Adrenal gland (tissue), 12 donors: ENCODE data around the gene ATF7IP. TPM values are rescaled to one million over a fixed set of nuclear protein-coding genes. Genes with fewer than 3 reads are reported as not detected.
"Not testable (repeated sequence)": the region's sequence is repeated elsewhere in the genome, so short reads cannot be mapped to it uniquely, and the experiment has no call there.

Experiments used
- DNase-seq, 7 donors: peaks; one replicate each; pipeline ENCODE4 v3.0.0-alpha.2; 2019 to 2020
- H3K27ac ChIP-seq, 5 donors: fragments of 200-600 bp; sonication (generic) in 4 of 5; 1 replicate in 3 of 5; 2 replicates in 2 of 5; pipeline versions ENCODE4 v1.5.1 to v1.8.0; 2016 to 2020; ENCODE audit warnings: mild to moderate bottlenecking in 1 of 5
- H3K27me3 ChIP-seq: fragments of 200-600 bp; 2 replicates; pipeline ENCODE4 v1.8.0; 2021
- H3K36me3 ChIP-seq, 2 donors: fragments of 200-600 bp; replicated peaks in 1 of 2; 1 replicate in 1 of 2; 2 replicates in 1 of 2; pipeline versions ENCODE4 v1.5.1 to v1.8.0; 2018 to 2022
- H3K4me1 ChIP-seq, 2 donors: fragments of 200-600 bp; replicated peaks in 1 of 2; 1 replicate in 1 of 2; 2 replicates in 1 of 2; pipeline versions ENCODE4 v1.5.1 to v1.8.0; 2018 to 2021
- H3K4me3 ChIP-seq, 4 donors: fragments of 200-600 bp; sonication (generic) in 3 of 4; one replicate each; pipeline ENCODE4 v1.5.1; 2016 to 2018
- H3K9me3 ChIP-seq, 3 donors: fragments of 200-600 bp; sonication (generic) in 1 of 3; replicated peaks in 1 of 3; 1 replicate in 2 of 3; 2 replicates in 1 of 3; pipeline versions ENCODE4 v1.5.1 to v1.8.0; 2016 to 2021
- POLR2A ChIP-seq, 2 donors: fragments of 450-650 bp; IDR thresholded peaks; one replicate each; pipeline ENCODE4 v1.6.1; 2017; ENCODE audit warnings: antibody characterized with exemption in 2 of 2, mild to moderate bottlenecking in 2 of 2, moderate library complexity in 1 of 2
- WGBS, 4 donors: extraction: QIAGEN DNeasy Blood & Tissue Kit in 2 of 4; methylation state at CpG; one replicate each; pipeline versions ENCODE4 v1.1.5 to v1.1.7; 2013 to 2017; 5-methylcytosine and 5-hydroxymethylcytosine counted together
- intact Hi-C, 2 donors: fragments of 100-400 bp; cut with DNase I; formaldehyde crosslinking; loops; one replicate each; pipeline versions ENCODE4 v1.14.1 to v1.15.0; 2022 to 2023
- polyA plus RNA-seq, 3 donors: library from polyadenylated mRNA; stranded (reverse); fragments of 200-250 nt in 2 of 3; fragments of 350-450 nt in 1 of 3; fragmentation: Illumina TruSeq in 1 of 3; extraction: RNeasy Lipid Tissue Mini Kit (QIAGEN cat#74804) in 1 of 3; gene quantifications; one replicate each; pipeline ENCODE4 v1.2.3, GENCODE V29; 2013 to 2014
- total RNA-seq, 9 donors: library from RNA; depleted of rRNA in 4 of 9; stranded (reverse); fragments of >200 nt in 4 of 9; fragments of 120-200 nt in 1 of 9; fragmentation: NEBNext Ultra II Directional in 1 of 9; extraction: Animal tissue kit (Norgen Biotek cat#: 25700) in 1 of 9; gene quantifications; one replicate each; pipeline versions ENCODE4 v1.1.0 to v1.2.4, GENCODE V29; 2013 to 2023
- TF ChIP-seq, protein P1 (sequence below), 6 experiments: fragments of 450-650 bp in 4 of 6; fragments of 200-600 bp in 2 of 6; sonication (generic) in 1 of 6; IDR thresholded peaks; 1 replicate in 5 of 6; 2 replicates in 1 of 6; pipeline versions ENCODE4 v1.5.1 to v1.8.0; 2016 to 2021; ENCODE audit warnings: antibody characterized with exemption in 6 of 6, mild to moderate bottlenecking in 2 of 6, moderate library complexity in 1 of 6
- donor health status: healthy with polysubstance abuse.
- donor health status: Bipolar disorder and iron deficiency.
- donor health status: DM: yes; HTN: yes; CAD: no.
- donor health status: DM: no; HTN: no; CAD: no.
- donor health status: DM: no; HTN: no; CAD: no.
- donor health status: DM: yes; HTN: yes; CAD: no.

Gene ATF7IP
- total and polyA plus RNA-seq, 12 donors = 8.5 to 101 (median 45.3) TPM

DNA sequence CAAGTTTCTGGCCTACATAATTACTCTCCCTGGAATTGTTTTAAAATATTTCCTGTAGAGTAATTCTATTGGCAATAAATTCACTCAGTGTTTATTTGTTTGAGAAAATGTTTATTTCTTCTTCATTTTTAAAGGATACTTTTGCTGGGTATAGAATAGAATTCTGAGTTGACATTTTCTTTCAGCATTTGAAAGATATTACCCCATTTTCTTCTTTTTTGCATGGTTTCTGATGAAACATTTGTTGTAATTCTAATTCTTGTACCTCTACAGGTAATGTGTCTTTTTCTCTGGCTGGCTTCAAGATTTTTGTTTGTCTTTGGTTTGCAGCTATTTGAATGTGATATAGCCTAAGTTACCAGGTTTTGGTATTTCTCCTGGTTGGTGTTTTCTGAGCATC lies 25.1 kb upstream of the ATF7IP start:
- H3K4me3 ChIP-seq = no peak overlapping the region
- intact Hi-C loops = no loop called here
- H3K9me3 ChIP-seq = peaks cover 0 to 13% (median 0%) of the 10 kb centered on the region in 3 donors
- no peaks in the 10 kb centered on the region for H3K4me1 ChIP-seq
- DNase-seq = no peak
- no peaks in the 10 kb centered on the region for H3K36me3 ChIP-seq
- no peak overlapping the region for H3K27ac ChIP-seq
- TF ChIP-seq POLR2A (IDR thresholded peaks at IDR 0.05) = no peak
- TF ChIP-seq, protein P1, sequence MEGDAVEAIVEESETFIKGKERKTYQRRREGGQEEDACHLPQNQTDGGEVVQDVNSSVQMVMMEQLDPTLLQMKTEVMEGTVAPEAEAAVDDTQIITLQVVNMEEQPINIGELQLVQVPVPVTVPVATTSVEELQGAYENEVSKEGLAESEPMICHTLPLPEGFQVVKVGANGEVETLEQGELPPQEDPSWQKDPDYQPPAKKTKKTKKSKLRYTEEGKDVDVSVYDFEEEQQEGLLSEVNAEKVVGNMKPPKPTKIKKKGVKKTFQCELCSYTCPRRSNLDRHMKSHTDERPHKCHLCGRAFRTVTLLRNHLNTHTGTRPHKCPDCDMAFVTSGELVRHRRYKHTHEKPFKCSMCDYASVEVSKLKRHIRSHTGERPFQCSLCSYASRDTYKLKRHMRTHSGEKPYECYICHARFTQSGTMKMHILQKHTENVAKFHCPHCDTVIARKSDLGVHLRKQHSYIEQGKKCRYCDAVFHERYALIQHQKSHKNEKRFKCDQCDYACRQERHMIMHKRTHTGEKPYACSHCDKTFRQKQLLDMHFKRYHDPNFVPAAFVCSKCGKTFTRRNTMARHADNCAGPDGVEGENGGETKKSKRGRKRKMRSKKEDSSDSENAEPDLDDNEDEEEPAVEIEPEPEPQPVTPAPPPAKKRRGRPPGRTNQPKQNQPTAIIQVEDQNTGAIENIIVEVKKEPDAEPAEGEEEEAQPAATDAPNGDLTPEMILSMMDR (IDR thresholded peaks at IDR 0.05) = no peak
- no peaks in the 10 kb centered on the region for H3K27me3 ChIP-seq

GRCh38 chr12:14351524-14351923 lies 14.0 kb upstream of the ATF7IP start:
- intact Hi-C loops = not testable (repeated sequence)

GRCh38 chr12:14352066-14352465 lies 13.4 kb upstream of the ATF7IP start:
- H3K27me3 ChIP-seq, H3K36me3 ChIP-seq, H3K4me1 ChIP-seq, H3K27ac ChIP-seq, H3K4me3 ChIP-seq, intact Hi-C loops, DNase-seq, H3K9me3 ChIP-seq: not testable (repeated sequence)
- 90 to 100% (median 98%) methylated on average over 1 of the region's 1 CpG; no CpG with 5 or more reads in 1 of the 4 donors for WGBS, 4 donors

More at GRCh38 chr12:14351524-14351923, 14.0 kb upstream of the ATF7IP start:
- H3K4me3 ChIP-seq, H3K27ac ChIP-seq, H3K36me3 ChIP-seq, DNase-seq, H3K9me3 ChIP-seq, H3K27me3 ChIP-seq, H3K4me1 ChIP-seq: not testable (repeated sequence)
- 93 to 100% (median 96%) methylated on average over 4 of the region's 4 CpGs for WGBS, 4 donors

- H3K36me3 ChIP-seq, H3K9me3 ChIP-seq, H3K27me3 ChIP-seq, DNase-seq, H3K27ac ChIP-seq, H3K4me1 ChIP-seq, H3K4me3 ChIP-seq: not testable (repeated sequence)
- intact Hi-C loops = loop anchor here in 1 of 2 donors (5.0 kb wide), 1 partner anchor 92 kb away; no protein-coding TSS in a partner anchor
- 93 to 97% (median 95%) methylated on average over 6 to 27 of the region's 28 CpGs for WGBS, 4 donors
Observed at GRCh38 chr12:14354665-14355064, 10.8 kb upstream of the ATF7IP start.

- intact Hi-C loops = loop anchor here in 1 of 2 donors (5.0 kb wide), 1 partner anchor 94 kb away; no protein-coding TSS in a partner anchor
- no peak overlapping the region for H3K27ac ChIP-seq
- H3K9me3 ChIP-seq = peaks cover 0 to 5% (median 0%) of the 10 kb centered on the region in 3 donors
- DNase-seq = no peak
- no peaks in the 10 kb centered on the region for H3K36me3 ChIP-seq
- H3K4me1 ChIP-seq = no peaks in the 10 kb centered on the region
- H3K4me3 ChIP-seq = no peak overlapping the region
- H3K27me3 ChIP-seq = no peaks in the 10 kb centered on the region
- 65 to 100% (median 86%) methylated on average over 1 of the region's 1 CpG for WGBS, 4 donors
- TF ChIP-seq POLR2A (IDR thresholded peaks at IDR 0.05) = no peak
- TF ChIP-seq, protein P1 (IDR thresholded peaks at IDR 0.05) = no peak
Observed at GRCh38 chr12:14356147-14356546, 9.3 kb upstream of the ATF7IP start.

- no peak for TF ChIP-seq POLR2A (IDR thresholded peaks at IDR 0.05)
- TF ChIP-seq, protein P1 (IDR thresholded peaks at IDR 0.05) = no peak
- H3K27me3 ChIP-seq = no peaks in the 10 kb centered on the region
- H3K4me1 ChIP-seq = no peaks in the 10 kb centered on the region
- no peaks in the 10 kb centered on the region for H3K36me3 ChIP-seq
- WGBS, 4 donors = 91 to 100% (median 97%) methylated on average over 1 of the region's 1 CpG
- intact Hi-C loops = loop anchor here in 1 of 2 donors (5.0 kb wide), 1 partner anchor 95 kb away; no protein-coding TSS in a partner anchor
- DNase-seq = no peak
- H3K4me3 ChIP-seq = no peak overlapping the region
- no peaks in the 10 kb centered on the region for H3K9me3 ChIP-seq
- no peak overlapping the region for H3K27ac ChIP-seq
Observed at GRCh38 chr12:14357486-14357885, 8.0 kb upstream of the ATF7IP start.
